ENCODE results near the gene MTHFD1L. TPM values are rescaled to one million over a fixed set of nuclear protein-coding genes. Genes with fewer than 3 reads are reported as not detected.
"Not testable (repeated sequence)": the region's sequence is repeated elsewhere in the genome, so short reads cannot be mapped to it uniquely, and the experiment has no call there.

MTHFD1L gene
- total RNA-seq, 1 donor from 2014 or later, result 30.2 TPM

GRCh38 chr6:151014404-151015100 lies 149.1 kb downstream of the MTHFD1L start:
- DNase-seq (ENCODE audit: low spot score), result no peak

GRCh38 chr6:151015101-151015700 lies 149.7 kb downstream of the MTHFD1L start:
- no peak for DNase-seq (ENCODE audit: low spot score)

GRCh38 chr6:151016107-151016506 lies 150.6 kb downstream of the MTHFD1L start:
- no peak for DNase-seq (ENCODE audit: low spot score)

- no peak for DNase-seq (ENCODE audit: low spot score)
Observed at GRCh38 chr6:151018046-151018445, 152.5 kb downstream of the MTHFD1L start.

- no peak for DNase-seq (ENCODE audit: low spot score)
Observed at GRCh38 chr6:151018911-151019782, 153.6 kb downstream of the MTHFD1L start.

GRCh38 chr6:151021896-151022295 lies 156.4 kb downstream of the MTHFD1L start:
- DNase-seq (ENCODE audit: low spot score), result no peak

GRCh38 chr6:151022492-151022891 lies 157.0 kb downstream of the MTHFD1L start:
- no peak for DNase-seq (ENCODE audit: low spot score)

- no peak for DNase-seq (ENCODE audit: low spot score)
Observed at GRCh38 chr6:151023342-151023741, 157.8 kb downstream of the MTHFD1L start.

GRCh38 chr6:151024597-151024996 lies 159.1 kb downstream of the MTHFD1L start:
- DNase-seq (ENCODE audit: low spot score), result no peak

- no peak for DNase-seq (ENCODE audit: low spot score)
Observed at GRCh38 chr6:151025076-151025475, 159.6 kb downstream of the MTHFD1L start.

- no peak for DNase-seq (ENCODE audit: low spot score)
Observed at GRCh38 chr6:151026041-151026663, 160.7 kb downstream of the MTHFD1L start.

GRCh38 chr6:151027295-151027747 lies 161.8 kb downstream of the MTHFD1L start:
- DNase-seq (ENCODE audit: low spot score), result no peak

GRCh38 chr6:151027936-151028838 lies 162.7 kb downstream of the MTHFD1L start:
- no peak for DNase-seq (ENCODE audit: low spot score)

- no peak for DNase-seq (ENCODE audit: low spot score)
Observed at GRCh38 chr6:151029970-151030369, 164.5 kb downstream of the MTHFD1L start.

GRCh38 chr6:151032034-151032433 lies 166.5 kb downstream of the MTHFD1L start:
- DNase-seq (ENCODE audit: low spot score), result no peak

- no peak for DNase-seq (ENCODE audit: low spot score)
Observed at GRCh38 chr6:151034825-151035781, 169.6 kb downstream of the MTHFD1L start.

GRCh38 chr6:151036211-151036721 lies 170.8 kb downstream of the MTHFD1L start:
- not testable (repeated sequence) for DNase-seq (ENCODE audit: low spot score)

GRCh38 chr6:151036869-151037680 lies 171.6 kb downstream of the MTHFD1L start:
- DNase-seq (ENCODE audit: low spot score), result no peak
